ENCODE results near the gene JUND. TPM values are rescaled to one million over a fixed set of nuclear protein-coding genes. Genes with fewer than 3 reads are reported as not detected.
A peak's percentile ranks its signal among the peaks of the same experiment; 100 is the strongest.
"Not testable (repeated sequence)": the region's sequence is repeated elsewhere in the genome, so short reads cannot be mapped to it uniquely, and the experiment has no call there.

JUND gene
- total RNA-seq, 2 donors from 2014 or later = 521 to 844 TPM

DNA sequence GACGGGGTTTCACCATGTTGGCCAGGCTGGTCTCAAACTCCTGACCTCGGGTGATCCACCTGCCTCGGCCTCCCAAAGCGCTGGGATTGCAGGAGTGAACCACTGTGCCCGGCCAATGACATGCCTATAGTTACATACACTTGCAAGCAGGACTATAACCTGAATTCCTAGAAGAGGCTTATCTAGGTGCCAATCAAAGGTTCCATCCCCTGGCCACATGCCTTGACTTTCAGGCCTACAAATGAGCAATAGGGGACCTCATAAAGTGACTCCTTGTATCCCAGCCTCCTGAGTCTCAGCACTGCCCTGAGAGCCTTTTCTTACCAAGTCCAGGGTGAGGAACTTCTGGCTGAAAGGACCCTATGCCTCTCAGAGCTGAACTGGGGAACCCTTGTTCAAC is 45.4 kb upstream of the JUND start:
- no peak for DNase-seq (ENCODE audit: low spot score)
- 97% methylated on average over 5 of the region's 5 CpGs for WGBS
- Histone ChIP-seq H3K9me3 (no peaks in the 10 kb centered on the region), H3K36me3 (no peaks in the 10 kb centered on the region), H3K27me3 (replicated peaks; ENCODE audit: insufficient read depth) (no peaks in the 10 kb centered on the region), H3K4me1 (replicated peaks) (peaks cover 11% of the 10 kb centered on the region), H3K4me3 (no peak overlapping the region), H3K27ac (no peak overlapping the region)
- TF ChIP-seq POLR2A (IDR thresholded peaks at IDR 0.05) = no peak
- TF ChIP-seq POLR2AphosphoS5 (IDR thresholded peaks at IDR 0.05) = no peak
- TF ChIP-seq, protein P1, sequence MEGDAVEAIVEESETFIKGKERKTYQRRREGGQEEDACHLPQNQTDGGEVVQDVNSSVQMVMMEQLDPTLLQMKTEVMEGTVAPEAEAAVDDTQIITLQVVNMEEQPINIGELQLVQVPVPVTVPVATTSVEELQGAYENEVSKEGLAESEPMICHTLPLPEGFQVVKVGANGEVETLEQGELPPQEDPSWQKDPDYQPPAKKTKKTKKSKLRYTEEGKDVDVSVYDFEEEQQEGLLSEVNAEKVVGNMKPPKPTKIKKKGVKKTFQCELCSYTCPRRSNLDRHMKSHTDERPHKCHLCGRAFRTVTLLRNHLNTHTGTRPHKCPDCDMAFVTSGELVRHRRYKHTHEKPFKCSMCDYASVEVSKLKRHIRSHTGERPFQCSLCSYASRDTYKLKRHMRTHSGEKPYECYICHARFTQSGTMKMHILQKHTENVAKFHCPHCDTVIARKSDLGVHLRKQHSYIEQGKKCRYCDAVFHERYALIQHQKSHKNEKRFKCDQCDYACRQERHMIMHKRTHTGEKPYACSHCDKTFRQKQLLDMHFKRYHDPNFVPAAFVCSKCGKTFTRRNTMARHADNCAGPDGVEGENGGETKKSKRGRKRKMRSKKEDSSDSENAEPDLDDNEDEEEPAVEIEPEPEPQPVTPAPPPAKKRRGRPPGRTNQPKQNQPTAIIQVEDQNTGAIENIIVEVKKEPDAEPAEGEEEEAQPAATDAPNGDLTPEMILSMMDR (IDR thresholded peaks at IDR 0.05) = no peak
- intact Hi-C loops (cut with DNase I) = no loop called here

DNA sequence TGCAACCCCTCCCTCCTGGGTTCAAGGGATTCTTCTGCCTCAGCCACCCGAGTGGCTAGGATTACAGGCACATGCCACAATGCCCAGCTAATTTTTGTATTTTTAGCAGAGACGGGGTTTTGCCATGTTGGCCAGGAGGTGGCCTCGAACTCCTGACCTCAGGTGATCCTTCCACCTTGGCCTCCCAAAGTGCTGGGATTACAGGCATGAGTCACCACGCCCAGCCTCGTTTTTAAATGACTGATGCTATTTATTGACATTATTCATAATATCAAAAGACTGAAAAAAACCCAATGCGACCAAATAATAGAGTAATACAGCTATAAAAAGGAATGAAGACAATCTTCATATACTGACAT is 42.9 kb upstream of the JUND start:
- H3K36me3 ChIP-seq; H3K27me3 ChIP-seq (replicated peaks; ENCODE audit: insufficient read depth); H3K4me3 ChIP-seq; H3K9me3 ChIP-seq; DNase-seq (ENCODE audit: low spot score): not testable (repeated sequence)
- WGBS = 56% methylated on average over 6 of the region's 6 CpGs
- Histone ChIP-seq H3K4me1 (replicated peaks) (peaks cover 14% of the 10 kb centered on the region), H3K27ac (peak overlapping the region; percentile 90)
- intact Hi-C loops (cut with DNase I) = loop anchor here (5.0 kb wide), 1 partner anchor 122 kb away; the partner anchor contains the start of gene RAB3A

DNA sequence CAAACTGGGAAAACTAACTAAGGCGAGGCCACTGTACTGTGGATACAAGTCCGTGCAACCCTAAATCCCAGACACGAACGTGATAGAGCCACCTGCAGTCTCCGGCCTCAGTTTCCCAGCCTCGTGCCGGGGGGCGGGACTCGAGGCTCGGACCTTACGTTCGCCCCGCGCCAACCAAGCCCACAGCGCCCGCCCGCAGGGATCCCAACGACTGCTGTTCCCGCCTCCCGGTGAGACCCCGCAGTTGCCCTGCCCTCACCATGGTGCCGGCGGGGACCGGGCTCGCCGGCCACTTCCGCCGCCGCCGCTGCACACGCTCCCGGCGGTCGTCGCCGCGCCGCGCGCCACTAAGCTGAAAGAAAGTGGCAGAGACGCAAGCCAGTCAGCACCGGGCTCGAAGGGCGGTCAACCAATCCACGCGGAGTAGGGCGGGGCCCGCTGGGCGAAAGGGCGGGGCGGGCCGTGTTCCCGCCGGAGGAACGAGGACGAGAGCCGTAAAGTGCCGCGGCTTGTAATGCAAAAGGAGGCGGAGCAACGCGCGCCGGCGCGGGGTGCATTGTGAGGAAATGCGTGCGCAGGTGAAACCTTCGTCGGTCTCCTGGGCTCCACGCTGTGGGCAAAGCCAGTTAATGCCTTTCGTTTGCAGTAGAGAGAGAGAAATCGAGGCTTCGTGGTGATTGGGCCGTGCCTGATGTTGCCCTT is 41.5 kb upstream of the JUND start, which contains the start of gene LSM4:
TSS of gene LSM4 (minus strand) at position 318 of the 702 bp plus-strand sequence. CDS start at position 262, 56 bp downstream.
- peak; percentile 98 for DNase-seq (ENCODE audit: low spot score)
- Histone ChIP-seq H3K9me3 (no peaks in the 10 kb centered on the region), H3K4me1 (replicated peaks) (peaks cover 14% of the 10 kb centered on the region), H3K27ac (peak within 1 kb of the TSS; percentile 90), H3K27me3 (replicated peaks; ENCODE audit: insufficient read depth) (no peaks in the 10 kb centered on the region), H3K36me3 (no peaks in the 10 kb centered on the region), H3K4me3 (peak within 1 kb of the TSS; percentile 54 to 71)
- TF ChIP-seq POLR2AphosphoS5 (IDR thresholded peaks at IDR 0.05) = peak; percentile 99
- TF ChIP-seq, protein P1 (IDR thresholded peaks at IDR 0.05) = peak in 2 of 4 experiments; percentile 32 to 39
- TF ChIP-seq POLR2A (IDR thresholded peaks at IDR 0.05) = peak; percentile 85
- intact Hi-C loops (cut with DNase I) = loop anchor here (1.0 to 5.0 kb wide), 2 partner anchors 44 to 121 kb away; partner anchors contain the start of gene RAB3A
- under 1% methylated on average over 56 of the region's 75 CpGs for WGBS

DNA sequence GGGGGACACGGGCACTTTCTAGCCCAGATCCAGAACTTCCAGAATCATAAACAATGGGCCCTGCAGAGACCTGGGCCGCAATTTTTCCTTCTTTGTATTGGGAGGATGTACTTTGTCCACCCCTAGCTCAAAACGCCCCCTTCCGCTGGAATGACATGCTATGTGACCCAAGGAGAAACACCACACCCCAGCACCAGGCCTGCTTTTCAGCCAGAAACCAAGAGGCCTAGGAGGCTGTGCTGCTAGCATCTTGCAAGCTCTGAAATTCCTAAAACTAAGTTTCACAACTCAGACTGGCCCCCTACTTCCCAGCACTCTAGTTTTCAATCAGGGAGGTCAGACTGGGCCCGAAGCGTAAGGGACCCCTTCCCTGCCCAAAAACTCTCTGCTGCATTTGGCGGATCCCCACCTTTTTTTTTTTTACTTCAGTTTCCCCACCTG is 40.9 kb upstream of the JUND start:
- 1% methylated on average over 7 of the region's 7 CpGs for WGBS
- TF ChIP-seq, protein P1 (IDR thresholded peaks at IDR 0.05) = no peak
- TF ChIP-seq POLR2AphosphoS5 (IDR thresholded peaks at IDR 0.05) = no peak
- TF ChIP-seq POLR2A (IDR thresholded peaks at IDR 0.05) = no peak
- no peaks in the 10 kb centered on the region for H3K9me3 ChIP-seq
- peaks cover 14% of the 10 kb centered on the region for H3K4me1 ChIP-seq (replicated peaks)
- DNase-seq (ENCODE audit: low spot score) = no peak
- intact Hi-C loops (cut with DNase I) = loop anchor here (5.0 kb wide), 1 partner anchor 120 kb away; the partner anchor contains the start of gene RAB3A
- H3K27ac ChIP-seq = peak overlapping the region; percentile 90
- H3K36me3 ChIP-seq = no peaks in the 10 kb centered on the region
- H3K27me3 ChIP-seq (replicated peaks; ENCODE audit: insufficient read depth) = no peaks in the 10 kb centered on the region
- H3K4me3 ChIP-seq = peak overlapping the region; percentile 54 to 71

DNA sequence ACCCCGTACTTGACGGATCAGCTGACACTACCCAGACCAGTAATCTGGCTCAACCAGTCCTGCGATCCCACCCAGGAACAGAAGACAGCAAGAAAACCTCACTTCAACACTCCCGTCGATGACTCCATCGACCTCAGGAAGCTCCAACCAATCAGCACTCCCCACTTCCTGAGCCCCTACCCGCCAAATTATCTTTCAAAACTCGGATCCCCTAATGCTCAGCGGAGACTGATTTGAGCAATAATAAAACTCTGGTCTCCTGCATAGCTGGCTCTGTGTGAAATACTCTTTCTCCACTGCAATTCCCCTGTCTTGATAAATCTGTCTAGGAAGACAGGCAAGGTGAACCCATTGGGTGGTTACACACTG is 40.3 kb upstream of the JUND start:
- no peaks in the 10 kb centered on the region for H3K27me3 ChIP-seq (replicated peaks; ENCODE audit: insufficient read depth)
- H3K27ac ChIP-seq = no peak overlapping the region
- intact Hi-C loops (cut with DNase I) = loop anchor here (5.0 kb wide), 1 partner anchor 119 kb away; the partner anchor contains the start of gene RAB3A
- H3K4me1 ChIP-seq (replicated peaks) = peaks cover 14% of the 10 kb centered on the region
- WGBS = 17% methylated on average over 9 of the region's 9 CpGs
- H3K4me3 ChIP-seq = no peak overlapping the region
- no peaks in the 10 kb centered on the region for H3K9me3 ChIP-seq
- TF ChIP-seq, protein P1 (IDR thresholded peaks at IDR 0.05) = no peak
- TF ChIP-seq POLR2AphosphoS5 (IDR thresholded peaks at IDR 0.05) = no peak
- no peak for TF ChIP-seq POLR2A (IDR thresholded peaks at IDR 0.05)
- DNase-seq (ENCODE audit: low spot score) = no peak
- no peaks in the 10 kb centered on the region for H3K36me3 ChIP-seq

Measured in prostate gland (tissue), 2 donors.